RKO (cell line): Measurements from ENCODE around the gene COL4A3.

Experiments
- DNase-seq: peaks from one replicate; pipeline ENCODE4 v3.0.0-alpha.2; 2016; ENCODE audit warnings: low spot score

The COL4A3 gene

GRCh38 chr2:227347117-227347516 lies 182.7 kb downstream of the COL4A3 start:
- DNase-seq: no peak

GRCh38 chr2:227348324-227348723 lies 183.9 kb downstream of the COL4A3 start:
- DNase-seq: no peak

GRCh38 chr2:227349989-227350612 lies 185.7 kb downstream of the COL4A3 start:
- no peak for DNase-seq

- DNase-seq: no peak
These were observed 187.2 kb downstream of the COL4A3 start for GRCh38 chr2:227351639-227352038.

GRCh38 chr2:227360351-227360750 lies 195.9 kb downstream of the COL4A3 start:
- no peak for DNase-seq

- no peak for DNase-seq
These were observed 199.3 kb downstream of the COL4A3 start for GRCh38 chr2:227363756-227364155.
